GM18517 (cell line): ENCODE data around the gene ECI2.
"Not testable (repeated sequence)": the region's sequence is repeated elsewhere in the genome, so short reads cannot be mapped to it uniquely, and the experiment has no call there.

Source experiments
- ATAC-seq: cut with Tn5 transposase; IDR thresholded peaks from one replicate; pipeline ENCODE4 v1.9.1; 2021; ENCODE audit warnings: mild to moderate bottlenecking, moderate library complexity; ENCODE audit not compliant: unreplicated experiment

The ECI2 gene

GRCh38 chr6:4103929-4104328, 31.4 kb downstream of the ECI2 start:
- no peak for ATAC-seq

- no peak for ATAC-seq
Measured at GRCh38 chr6:4102687-4103244, 32.6 kb downstream of the ECI2 start.

- no peak for ATAC-seq
Measured at GRCh38 chr6:4101298-4101697, 34.1 kb downstream of the ECI2 start.

GRCh38 chr6:4100655-4101054, 34.7 kb downstream of the ECI2 start:
- ATAC-seq = no peak

GRCh38 chr6:4093288-4093687, 42.1 kb downstream of the ECI2 start:
- no peak for ATAC-seq

- no peak for ATAC-seq
Measured at GRCh38 chr6:4091941-4092340, 43.4 kb downstream of the ECI2 start.

GRCh38 chr6:4090043-4090442, 45.3 kb downstream of the ECI2 start:
- ATAC-seq = not testable (repeated sequence)

GRCh38 chr6:4088704-4089103, 46.7 kb downstream of the ECI2 start:
- no peak for ATAC-seq

- no peak for ATAC-seq
Measured at GRCh38 chr6:4085332-4085700, 50.1 kb downstream of the ECI2 start.

GRCh38 chr6:4084444-4085331, 50.7 kb downstream of the ECI2 start:
- ATAC-seq = no peak

GRCh38 chr6:4078691-4079471, 56.5 kb downstream of the ECI2 start, which contains the start of gene FAM217A:
FAM217A (minus strand) TSS chr6:4079137; CDS start chr6:4077414, 1,723 bp downstream.
- no peak for ATAC-seq

- ATAC-seq = no peak
Measured at GRCh38 chr6:4074478-4075235, 60.7 kb downstream of the ECI2 start.

GRCh38 chr6:4071330-4071729, 64.0 kb downstream of the ECI2 start:
- no peak for ATAC-seq

- no peak for ATAC-seq
Measured at GRCh38 chr6:4069199-4069598, 66.2 kb downstream of the ECI2 start.

- ATAC-seq = no peak
Measured at GRCh38 chr6:4067673-4068072, 67.7 kb downstream of the ECI2 start.

GRCh38 chr6:4066029-4066755, 69.2 kb downstream of the ECI2 start:
- no peak for ATAC-seq
